Stimulated activated CD8-positive, alpha-beta memory T cell treated with anti-CD3 and anti-CD28 coated beads, Interleukin-7, amount 100 ng/mL, for 1 hour (primary cell): ENCODE data around the gene RBBP7.
"Not testable (repeated sequence)": the region's sequence is repeated elsewhere in the genome, so short reads cannot be mapped to it uniquely, and the experiment has no call there.

ENCODE experiments used
- DNase-seq, 2 donors: peaks; one replicate each; pipeline ENCODE4 v3.0.0-alpha.2; 2020; ENCODE audit warnings: low read depth in 2 of 2

RBBP7 gene

DNA sequence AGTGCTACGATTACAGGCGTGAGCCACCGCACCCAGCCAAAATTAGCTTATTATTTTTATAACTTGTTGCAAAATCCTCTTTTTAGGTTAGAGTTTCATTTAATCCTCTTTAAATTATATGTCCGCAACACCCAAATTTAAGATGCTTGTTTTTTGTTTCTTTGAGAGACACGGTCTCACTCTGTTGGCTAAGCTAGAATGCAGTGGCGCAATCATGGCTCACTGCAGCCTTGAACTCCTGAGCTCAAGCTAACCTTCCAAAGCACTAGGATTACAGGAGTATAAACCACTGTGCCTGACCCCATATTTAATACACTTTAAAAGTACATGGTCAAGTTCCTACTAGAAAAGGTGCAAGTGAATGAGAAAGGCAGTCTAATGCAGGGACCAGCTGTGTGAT is 2.2 kb downstream of the RBBP7 start:
- no peak for DNase-seq

DNA sequence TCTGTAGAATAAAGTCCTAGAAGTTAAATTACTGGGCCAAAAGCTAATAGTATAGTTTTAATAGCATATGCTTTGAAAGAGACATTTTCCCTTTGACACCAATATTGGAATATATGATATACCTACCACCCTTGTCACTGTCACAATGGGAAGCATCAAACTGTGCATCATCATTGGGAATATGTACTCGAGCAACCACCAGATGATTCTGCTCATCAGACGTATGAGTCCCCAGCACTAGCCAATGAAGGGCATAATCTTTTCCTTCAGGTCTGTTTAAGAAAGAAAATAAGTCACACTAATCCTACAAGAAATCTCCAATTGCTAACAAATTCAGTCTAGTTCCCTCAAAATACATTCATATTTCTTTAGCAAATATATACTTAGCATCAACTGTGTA is 7.3 kb downstream of the RBBP7 start:
- no peak for DNase-seq

DNA sequence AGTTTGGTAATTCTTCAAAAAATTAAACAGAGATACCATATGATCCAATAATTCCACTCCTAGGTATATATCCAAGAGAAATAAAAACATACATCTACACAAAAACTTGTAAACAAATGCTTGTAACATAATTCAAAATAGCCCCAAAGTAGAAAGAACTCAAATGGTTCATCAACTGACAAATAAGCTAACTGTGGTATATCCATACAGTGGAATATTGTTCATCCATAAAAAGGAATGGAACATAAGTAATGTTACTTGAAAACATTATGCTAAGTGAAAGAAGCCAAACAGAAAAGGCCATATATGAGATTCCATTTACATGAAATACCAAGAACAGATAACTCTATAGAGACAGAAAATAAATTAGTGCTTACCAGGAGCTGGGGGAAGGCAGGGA is 13.4 kb downstream of the RBBP7 start:
- DNase-seq, result no peak

DNA sequence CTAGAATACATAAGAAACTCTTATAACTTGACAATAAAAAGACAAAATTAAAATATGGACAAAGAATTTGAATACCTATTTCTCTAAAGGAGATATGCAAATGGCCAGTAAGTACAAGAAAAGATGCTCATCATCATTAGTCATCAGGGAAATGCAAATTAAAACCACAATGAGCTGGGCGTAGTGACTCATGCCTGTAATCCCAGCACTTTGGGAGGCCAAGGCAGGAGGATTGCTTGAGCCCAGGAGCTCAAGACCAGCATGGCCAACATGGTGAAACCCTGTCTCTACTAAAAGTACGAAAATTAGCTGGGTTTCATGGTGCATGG is 14.1 kb downstream of the RBBP7 start:
- not testable (repeated sequence) for DNase-seq

DNA sequence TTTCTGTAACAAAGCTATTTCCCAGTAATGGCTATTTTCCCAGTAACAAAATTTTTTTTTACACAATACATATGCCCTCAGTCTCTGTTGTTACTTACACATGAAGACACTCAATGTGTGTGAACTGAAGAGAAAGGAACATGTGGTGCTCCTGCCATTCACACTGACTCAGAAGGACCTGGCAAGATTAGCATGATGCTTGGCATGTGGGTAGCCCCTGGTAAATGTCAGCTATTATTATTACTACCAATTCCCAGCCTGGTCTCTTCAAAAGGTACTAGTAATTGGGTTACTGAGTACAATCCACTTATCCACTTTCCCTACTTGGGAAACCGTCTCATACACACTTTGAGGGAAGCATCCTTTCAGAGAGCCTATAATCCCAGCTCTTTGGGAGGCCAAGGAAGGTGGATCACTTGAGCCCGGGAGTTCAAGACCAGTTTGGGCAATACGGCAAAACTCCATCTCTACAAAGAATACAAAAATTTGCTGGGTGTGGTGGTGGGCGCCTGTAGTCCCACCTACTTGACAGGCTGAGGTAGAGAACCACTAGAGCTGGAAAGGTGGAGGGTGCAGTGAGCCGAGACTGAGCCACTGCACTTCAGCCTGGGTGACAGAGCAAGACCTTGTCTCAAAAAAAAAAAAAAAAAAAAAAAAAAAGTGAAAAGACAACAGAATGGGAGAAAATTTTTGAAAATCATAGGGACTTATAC is 14.6 kb downstream of the RBBP7 start:
- no peak for DNase-seq

DNA sequence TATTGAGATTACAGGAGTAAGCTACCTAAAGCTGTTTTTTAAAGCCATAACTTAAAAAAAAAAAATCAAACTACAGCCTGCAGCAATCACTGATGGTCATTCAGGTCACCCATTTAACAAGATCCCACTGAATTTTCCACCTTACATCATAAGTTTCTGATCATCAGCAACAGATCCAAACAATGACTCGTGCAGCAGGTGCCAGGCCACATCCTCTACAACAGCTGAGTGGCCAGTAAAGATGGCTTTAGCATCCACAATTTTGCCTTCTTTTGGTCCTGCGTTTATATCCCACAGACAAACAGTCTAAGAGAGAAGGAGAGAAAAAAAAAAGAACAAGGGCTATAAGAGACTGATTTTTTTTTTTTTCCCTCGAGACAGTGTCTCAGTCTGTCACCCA is 16.6 kb downstream of the RBBP7 start:
- DNase-seq, result no peak

DNA sequence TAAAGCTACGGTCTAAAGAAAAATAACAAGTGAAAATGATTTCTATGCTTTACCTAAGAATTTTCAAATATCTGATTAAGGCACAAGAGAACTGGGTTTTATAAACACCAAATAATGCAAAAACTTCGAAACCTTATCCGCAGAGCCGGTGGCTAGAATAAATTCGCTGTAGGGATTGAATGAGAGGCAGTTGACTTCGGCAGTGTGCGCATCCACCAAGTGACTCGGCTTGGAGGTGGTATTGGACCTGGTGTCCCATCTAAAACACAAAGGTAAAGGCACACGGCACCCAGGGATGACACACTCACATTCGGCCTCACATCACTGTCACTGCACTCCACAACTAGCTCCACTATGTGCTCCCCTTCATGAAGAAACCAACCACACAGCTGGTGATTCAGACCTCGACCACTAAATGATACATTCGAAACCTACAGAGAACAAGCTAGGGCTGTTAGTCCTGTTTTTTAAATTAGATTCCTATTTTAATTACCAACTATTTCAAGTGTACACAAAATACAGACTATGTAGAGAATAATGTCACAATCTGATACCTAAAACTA is 17.5 kb downstream of the RBBP7 start:
- no peak for DNase-seq

DNA sequence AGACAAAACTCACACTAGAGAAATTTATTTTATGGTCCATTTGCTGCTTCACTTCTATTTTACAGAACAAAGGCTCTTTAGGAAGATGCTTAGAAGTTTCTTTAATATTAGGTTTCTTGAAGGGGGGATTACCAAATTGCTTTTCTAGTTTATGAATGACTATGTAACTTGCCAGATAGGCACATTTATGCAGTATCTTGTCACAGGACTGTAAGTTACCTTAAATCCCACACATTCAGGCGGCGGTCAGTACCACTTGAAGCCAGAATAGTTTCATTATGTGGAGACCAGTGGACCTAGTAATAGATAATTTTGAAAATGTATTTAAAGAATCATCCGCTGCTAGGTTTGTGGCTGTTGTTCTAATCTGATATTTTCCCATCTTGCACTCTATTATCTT is 18.3 kb downstream of the RBBP7 start:
- DNase-seq, result no peak

DNA sequence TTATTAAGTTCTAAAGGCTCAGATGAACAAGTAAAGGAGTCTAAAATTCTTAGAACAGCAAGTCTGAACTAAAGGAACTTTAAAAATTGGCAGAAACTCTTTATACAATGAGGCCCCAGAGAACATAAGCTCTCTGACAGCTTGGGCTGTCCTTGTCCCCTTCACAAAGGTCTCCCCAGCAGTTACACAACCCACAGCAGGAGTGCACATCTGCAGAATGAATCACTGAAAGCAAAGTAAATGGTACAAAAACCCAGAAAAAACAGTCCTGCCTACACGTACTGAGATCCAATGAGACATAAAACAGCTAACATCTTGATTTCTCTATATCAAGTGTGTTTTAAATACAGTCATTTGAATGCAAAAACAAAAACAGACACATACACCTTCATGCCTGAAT is 18.7 kb downstream of the RBBP7 start:
- DNase-seq, result no peak

DNA sequence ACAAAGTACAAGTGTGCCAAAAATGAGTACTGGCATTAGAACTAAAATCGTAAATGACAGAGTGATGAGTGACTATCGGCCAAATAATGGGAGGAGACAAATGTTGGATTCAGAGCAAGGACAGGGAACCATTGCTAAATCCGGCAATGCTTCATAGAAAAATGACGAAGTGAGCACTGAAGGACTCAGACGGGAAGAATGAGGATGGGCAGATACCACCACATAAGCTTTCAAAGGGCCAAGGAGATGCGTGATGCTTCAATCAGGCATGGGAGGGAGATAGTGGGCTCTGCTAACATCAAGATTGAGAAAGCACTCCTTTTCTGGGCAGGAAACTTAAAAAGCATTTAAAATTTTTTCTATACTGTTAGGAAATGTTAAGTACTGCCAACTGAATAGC is 21.6 kb downstream of the RBBP7 start:
- no peak for DNase-seq

DNA sequence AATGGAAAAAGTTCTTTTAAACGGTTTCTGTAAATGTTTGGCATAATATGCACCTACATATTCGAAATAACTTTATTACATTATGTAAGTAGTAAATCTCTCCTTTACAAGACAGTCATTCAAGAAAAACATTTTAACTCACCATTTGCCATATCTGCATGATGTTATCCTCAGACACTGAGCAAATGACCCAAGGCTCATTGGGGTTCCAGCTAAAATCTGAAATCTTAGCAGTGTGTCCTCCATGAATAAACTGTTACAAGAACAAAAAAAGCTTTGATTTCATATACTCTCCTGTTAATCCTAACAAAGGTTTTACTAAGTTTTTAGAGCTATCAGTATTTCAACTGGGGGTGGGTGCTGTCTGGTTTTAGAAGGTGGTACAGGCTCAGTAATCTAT is 24.5 kb downstream of the RBBP7 start:
- no peak for DNase-seq

DNA sequence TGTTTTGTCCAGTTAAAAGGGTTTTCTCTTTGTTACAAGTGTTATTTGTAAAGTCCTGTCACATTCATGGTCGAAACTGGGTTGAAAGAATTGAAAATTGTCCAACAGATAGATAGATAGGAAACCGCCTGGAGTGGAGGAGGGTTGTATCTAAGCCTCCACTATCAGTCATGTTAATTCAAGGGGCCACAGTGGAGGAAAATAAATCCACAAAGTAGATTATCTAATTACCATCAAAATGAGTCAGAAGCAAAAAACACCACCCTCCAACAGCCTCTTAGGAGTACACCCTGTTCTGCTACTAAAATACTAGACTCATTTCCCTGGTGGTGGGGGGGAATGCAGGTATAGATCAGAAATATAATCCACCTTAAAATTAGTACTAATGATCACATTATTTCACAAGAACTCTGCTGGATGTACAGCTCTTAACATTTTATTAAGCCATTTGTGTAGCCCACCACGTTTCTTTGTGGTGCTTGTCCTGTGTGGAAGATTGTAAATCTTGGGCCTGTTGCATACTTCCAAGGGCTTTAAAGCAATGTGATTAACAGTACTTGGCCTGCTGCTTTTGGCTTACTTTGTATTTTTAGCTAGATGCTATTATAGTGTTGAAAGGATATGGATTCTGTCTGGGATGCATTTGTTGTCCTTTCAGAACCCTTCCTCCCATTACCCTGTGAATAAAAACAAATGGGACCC is 26.8 kb downstream of the RBBP7 start:
- no peak for DNase-seq

DNA sequence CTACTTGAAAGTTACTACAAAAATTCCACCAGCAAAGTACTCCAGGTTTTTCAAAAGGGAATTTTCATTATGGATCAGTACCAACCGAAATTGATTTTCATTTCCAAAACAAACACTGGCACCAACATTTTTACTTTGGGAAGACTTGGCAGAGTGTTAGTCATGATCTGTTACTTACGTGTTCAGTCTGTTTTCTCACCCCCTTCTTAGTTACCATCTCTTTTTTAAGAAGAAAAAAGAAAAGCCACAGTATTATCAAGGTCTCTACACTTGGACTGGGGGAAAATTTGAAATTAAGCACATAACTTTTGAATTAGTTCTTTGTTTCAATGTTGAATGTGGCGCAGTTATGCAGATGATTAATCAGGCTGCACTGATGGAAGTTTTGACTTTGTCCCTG is 27.5 kb downstream of the RBBP7 start:
- DNase-seq, result no peak

DNA sequence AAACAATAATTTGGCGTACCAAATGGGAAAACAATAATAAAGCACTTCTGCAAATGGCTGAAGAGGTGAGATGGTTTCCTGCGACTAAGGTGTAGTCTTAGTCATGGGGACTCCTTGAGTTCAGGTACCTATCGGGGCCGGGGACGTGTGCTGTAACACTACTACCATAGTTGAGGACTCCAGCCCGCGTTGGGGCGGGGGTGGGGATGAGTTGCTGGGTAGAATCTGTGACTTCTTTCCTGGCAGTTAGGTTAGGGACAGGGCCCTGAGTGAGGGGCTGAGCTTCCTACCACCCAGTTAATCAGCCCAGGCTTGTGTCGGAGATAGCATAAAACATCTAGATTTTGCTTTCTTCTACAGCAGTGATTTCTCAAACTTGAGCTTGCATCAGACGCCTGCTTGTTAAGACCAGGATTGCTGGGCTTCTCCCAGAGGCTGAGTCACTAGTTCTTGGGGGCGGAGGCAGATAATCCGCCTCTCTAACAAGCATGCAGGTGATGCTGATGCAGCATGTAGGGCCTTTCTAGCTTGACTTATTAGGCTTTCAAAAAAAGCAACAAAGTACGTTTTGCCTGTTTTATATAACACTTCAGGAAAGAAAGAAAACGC is 30.2 kb downstream of the RBBP7 start:
- no peak for DNase-seq

DNA sequence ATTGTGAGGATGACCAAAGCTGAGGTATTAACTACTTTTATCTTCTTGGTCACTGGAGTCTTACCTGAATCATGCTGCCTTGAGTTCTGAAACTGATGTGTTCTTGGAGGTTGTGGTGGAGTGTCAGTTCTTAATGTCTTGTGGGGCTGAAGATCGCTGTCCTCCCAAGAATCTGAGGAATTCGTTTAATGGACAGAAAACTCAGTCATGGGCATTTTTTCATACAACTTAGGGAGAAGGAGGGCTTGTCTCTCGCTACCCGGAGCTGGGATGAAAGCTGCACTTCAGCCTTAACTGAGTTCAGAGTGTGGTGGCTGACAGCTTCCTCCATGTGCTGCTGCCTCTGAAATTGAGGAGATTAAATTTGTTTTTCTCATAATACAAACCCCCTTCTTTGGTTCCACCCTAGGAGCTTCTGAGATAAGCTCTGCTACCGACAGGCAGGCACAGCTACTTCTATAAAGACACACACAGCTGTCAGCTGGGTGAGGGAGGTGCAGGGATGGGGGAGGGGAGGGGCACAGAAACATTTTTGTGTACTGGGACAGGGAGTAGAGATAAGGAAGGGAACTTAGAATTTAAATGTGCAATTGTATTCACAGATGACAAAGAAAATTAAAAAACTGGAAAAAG is 30.8 kb downstream of the RBBP7 start:
- DNase-seq, result no peak

DNA sequence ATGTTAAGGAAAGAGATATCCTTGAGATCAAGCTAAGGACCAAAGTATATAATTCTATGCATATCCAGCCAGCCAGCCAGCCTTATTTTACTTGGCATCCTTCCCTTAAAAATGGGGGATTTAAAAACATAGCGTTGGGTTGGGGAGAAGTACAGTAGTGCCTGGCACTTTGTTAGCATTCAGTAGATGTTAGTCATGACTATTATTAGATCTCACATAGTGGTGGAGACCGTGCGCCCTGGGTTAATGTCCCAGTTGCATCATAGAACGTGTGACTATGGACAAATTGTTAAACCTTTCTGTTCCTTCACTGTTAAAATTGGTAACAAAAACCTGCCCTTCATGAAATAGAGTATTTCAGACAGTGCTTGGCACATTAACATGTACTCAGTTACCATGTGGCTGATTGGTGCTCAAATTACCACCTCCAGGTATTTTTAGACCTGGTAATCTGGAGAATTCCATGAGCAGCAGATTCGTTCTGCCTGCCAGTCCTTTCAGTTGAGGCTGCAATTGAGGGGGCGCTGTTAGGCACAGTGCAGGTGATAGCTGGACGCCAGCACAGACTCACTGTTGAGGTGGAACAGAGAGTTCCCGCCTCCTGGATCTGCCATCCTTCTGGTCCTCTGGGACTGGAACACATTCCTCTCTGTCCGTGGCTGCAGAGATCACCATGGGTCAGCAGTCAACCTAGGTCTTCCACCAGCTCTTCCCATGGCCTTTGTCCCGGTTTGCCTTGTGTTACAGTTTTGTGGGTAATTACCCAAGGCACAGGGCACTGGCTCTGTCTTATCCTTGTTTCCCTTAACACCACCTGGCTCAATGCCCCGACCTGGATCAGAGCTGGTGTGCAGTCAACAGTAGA is 31.7 kb downstream of the RBBP7 start:
- no peak for DNase-seq

DNA sequence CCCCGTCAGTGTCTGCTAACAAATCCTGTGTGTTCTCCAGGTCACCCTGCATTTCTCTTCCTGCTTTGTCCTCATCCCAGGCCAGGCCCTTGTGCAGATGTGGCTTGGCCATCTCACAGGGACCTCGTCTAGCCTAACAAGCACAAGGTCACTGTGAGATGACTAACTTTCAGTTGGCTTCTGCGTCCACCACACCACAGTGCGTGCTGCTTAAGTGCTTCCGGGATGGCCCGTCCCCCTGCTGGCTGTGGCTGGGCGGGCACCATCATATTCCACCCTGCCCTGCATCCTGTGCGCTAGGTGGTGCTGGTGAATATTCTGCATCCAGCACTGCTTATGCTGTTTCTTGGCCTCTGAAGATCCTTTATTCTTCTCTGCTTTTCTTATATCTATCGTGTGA is 33.8 kb downstream of the RBBP7 start:
- DNase-seq, result no peak

DNA sequence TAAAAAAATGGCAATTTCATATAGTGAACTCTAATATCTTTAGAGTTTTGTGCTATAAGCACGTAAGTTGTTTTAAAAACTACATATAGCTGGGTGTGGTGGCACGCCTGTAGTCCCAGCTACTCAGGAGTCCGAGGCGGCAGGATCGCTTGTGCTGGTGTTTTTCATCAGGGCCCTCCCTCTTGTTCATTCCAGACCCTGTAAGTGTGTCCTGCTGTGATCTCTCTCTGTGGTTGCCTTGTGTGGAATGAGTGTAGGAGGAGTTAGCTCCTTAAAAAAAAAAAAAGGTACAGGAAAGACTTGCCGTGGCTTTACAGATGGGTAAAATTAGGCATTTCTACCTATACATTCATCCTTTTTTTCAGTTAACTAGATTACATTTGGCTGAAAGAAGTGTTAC is 35.4 kb downstream of the RBBP7 start:
- DNase-seq, result no peak

DNA sequence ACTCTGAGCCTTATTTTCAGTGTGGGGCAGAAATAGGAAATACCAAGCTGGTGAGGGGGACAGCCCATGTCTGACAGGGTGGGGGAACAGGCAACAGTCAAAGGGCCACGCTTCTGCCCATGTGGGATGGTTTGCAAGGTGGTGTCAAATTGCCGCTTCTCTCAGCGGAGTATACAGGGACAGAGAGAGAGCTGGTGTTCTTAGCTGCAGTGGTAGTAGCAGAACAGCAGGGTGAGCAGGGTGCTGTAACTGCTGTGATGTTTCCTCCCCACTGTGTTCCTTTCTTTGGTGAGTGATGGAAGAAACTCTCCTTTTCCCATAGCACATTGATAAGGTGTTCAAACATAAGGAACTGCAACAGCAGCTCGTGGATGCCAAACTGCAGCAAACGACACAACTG is 37.9 kb downstream of the RBBP7 start:
- DNase-seq, result no peak

DNA sequence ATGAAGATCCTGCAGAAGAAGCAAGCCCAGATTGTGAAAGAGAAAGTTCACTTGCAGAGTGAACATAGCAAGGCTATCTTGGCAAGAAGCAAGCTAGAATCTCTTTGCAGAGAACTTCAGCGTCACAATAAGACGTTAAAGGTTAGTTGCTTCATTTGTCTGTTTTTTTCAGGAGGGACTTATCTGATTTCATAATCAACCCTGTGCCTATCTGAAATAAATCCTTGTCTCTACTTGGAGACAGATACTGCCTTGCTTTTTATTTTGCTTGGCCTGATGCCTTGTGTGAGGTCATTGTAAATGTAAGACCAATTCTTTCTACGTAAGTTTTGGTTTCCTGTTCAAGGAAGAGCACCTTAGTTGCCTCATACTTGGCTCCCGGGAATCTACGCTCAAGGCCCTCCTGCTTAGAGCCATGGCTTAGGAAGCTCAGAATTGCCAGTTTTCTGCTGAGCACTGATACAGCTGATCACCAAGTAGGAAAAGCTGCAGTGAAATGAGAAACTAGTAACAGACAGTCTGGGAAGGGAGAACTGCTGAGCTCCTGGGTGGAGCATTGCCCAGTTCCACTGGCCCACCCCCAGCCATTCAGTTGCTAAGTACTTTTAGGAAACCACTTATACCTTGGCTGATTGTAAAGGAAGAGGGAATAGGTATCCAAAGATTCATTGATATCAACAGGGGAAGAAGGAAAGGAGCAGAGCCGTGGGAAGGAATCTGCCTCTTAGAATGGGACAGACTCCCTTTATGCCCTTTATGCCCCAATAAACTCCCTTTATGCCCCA is 41.8 kb downstream of the RBBP7 start:
- no peak for DNase-seq

DNA sequence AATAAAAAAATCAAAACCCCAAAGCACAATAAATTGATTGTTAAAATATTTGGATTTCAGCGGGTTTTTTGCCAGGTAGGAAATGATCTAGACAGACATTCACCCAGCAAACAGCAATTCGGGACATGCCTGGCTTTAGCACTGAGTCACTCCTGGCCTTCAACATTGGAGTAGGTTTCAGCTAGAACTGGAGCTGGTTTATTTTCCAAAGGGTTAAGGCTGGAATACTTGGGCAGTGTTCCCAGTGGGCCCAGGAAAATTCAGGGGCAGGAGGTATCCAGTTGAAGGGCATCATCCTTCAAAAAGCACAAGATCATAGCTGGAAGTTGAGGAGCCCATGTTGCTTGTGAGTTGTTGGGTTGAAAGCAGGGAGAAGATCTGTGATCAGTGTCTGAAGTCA is 42.9 kb downstream of the RBBP7 start:
- DNase-seq, result no peak
